ENCODE measurements around the gene STATH.
"Not testable (repeated sequence)": the region's sequence is repeated elsewhere in the genome, so short reads cannot be mapped to it uniquely, and the experiment has no call there.

The STATH gene, protein sequence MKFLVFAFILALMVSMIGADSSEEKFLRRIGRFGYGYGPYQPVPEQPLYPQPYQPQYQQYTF
- total RNA-seq, result 0 reads per million in 2 donors

DNA sequence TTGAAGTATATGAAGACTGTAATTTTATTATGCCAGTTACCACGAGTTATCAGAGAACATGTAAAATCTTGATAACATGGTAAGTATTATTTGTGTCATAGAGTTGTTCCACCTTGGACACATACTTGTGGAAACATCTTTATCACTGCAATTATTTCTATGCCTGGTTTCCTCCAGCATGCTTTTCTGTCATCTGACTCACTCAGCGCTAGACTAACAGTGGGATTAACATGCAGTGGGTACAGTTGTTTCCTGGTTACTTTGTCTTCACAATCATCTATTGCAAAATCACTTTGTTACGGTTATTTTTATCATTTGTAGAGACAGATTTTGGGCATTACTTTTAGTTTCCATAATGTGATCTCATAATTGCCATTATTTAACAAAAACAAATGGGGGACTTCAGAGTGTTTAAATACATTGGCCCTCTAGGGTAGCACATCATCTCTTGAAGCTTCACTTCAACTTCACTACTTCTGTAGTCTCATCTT, at the start of gene STATH:
TSS of gene STATH (plus strand) at position 441 of the 491 bp plus-strand sequence. CDS start 2,472 bp downstream, outside the sequence.
- no peak for DNase-seq

DNA sequence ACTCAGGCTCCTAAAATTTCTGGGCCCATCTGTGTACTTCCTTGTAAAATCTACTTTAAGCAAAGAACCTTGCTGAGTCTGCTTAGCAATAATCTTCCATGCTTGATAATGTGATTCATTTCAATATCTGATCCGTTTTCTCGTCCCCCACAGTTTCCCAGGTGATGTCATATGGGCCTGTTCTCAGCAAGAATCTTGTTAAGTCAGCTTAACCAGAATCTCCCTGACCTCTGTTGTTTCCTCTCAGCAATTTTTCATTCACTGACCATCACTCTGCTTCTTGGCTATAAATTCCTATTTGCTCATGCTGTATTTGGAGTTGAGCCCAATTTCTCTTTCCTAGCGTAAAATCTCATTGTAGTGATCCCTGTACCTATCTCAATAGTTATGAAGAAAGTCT, 44.2 kb upstream of the STATH start:
- DNase-seq, result no peak

DNA sequence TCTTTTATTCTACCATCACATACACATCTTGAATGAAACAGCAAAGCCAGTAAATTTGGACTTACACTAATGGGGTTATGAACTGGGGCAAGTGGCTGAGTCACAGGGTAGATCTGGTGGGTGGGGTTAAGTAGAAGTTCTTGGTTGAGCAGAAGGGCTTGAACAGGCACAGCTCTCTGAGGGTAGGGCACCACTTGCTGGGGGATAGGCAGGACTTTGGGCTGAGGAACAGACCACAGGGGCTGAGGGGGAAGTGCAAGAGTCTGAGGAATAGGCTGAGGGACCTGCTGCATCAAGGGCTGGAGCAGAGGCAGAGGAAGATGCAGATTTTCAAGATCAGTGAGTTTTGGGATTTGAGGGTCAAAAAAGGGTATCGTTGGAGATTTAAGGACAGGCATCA, 38.6 kb upstream of the STATH start:
- no peak for DNase-seq

DNA sequence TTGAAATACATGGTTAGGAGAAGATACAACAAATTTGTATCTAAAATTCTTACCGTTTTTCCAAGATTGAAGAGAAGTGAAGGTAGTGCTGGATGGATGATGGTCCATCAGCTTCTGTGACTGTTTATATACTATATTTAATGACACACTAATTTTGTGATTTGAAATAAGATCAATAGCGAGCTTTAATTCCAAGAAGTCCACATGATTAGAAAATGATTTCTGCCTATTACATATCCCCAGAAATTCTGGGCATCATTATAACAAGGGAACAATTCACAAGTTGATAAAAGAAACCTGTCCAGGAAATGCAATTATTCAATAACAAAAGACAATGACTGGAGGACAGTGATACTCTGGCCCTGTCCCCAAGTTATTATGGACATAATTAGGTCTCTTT, 30.1 kb upstream of the STATH start, which contains the start of gene CSN2:
TSS of gene CSN2 (minus strand) at position 101 of the 400 bp plus-strand sequence. CDS start 4,733 bp downstream, outside the sequence.
- no peak for DNase-seq

DNA sequence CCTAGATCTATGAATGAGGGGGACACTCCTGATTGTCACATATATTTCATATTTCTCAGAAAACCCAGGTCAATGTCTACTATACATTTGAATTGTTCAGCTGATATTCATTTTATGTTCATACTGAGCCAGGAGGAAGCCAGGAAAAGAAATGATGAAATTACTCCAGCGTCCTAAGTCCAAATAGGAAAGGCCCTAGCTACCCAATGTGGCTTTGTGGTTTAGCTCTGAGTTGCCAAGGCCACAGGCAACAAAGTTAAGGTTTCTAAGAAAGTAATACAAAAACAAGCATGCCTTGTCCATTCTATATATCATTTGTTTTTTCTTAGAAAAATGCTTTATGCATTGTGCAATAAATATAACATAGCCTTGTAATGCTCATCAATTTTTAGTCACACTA, 25.7 kb upstream of the STATH start:
- DNase-seq, result no peak

DNA sequence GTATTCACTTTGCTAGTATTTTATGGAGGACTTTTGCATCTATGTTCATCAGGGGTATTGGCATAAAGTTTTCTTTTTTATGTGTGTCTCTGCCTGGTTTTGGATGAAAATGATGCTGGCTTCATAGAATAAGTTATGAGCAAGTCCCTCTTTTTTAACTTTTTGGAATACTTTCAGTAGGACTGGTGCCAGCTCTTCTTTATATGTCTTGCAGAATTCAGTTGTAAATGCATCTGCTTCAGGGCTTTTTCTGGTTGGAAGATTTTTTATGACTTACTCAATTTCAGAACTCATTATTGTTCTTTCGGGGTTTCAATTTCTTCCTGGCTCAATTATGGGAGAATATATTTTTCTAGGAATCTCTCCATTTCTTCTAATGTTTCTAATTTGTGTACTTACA, 21.1 kb upstream of the STATH start:
- DNase-seq, result no peak

DNA sequence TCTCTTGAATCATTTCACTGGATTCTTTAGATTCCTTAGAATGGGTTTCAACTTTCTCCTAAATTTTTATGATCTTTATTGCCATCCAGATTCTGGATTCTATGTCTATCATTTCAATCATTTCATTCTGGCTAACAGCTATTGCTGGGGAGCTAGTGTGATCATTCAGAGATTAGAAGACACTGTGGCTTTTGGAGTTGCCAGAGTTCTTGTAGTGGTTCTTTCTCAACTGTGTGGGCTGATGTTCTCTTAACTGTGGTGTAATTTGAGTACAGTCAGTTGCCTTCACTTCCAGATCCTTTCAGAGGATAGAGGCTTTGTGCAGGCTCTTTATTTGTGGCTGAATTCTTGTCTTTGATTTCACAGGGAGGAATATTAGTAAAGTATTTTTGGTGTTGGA, 18.2 kb upstream of the STATH start:
- no peak for DNase-seq

DNA sequence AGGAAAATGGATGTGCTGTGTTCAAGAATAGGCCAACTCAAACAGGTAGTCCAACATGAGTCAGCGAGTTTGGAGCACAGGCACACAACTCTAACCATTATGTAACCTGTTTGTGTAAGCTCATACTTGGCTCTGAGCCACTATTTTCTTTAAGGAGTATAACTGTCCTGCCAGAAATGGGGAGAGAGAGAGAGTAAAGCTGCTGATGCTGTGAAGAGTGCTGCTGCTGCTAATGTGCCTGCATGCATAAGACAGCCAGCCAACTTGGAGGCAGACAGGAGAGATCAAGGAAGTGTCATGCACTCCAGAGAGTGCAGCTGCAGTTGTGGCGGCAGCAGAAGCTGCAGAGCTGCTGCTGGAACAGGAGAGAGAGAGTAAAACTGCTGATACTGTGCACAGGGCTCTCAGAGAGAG, 11.7 kb upstream of the STATH start:
- no peak for DNase-seq

DNA sequence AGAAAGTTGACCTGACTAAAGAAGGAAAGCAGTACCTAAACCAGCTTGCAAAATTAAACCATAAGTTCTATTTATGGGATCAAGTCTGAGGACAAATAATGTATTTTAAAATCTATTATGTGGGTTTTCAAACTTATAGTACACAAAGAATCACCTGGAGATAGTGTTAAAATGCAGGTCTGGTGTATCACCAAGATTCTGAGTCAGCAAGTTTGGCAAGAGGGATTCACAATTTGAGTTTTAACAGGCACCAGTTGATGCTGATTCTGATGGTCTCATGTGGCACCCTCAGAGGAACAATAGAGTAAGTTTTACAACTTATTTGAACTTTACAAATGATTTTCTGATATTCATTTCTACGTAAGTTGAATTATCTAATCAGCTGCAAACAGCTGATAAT, 9.1 kb upstream of the STATH start:
- DNase-seq, result no peak

DNA sequence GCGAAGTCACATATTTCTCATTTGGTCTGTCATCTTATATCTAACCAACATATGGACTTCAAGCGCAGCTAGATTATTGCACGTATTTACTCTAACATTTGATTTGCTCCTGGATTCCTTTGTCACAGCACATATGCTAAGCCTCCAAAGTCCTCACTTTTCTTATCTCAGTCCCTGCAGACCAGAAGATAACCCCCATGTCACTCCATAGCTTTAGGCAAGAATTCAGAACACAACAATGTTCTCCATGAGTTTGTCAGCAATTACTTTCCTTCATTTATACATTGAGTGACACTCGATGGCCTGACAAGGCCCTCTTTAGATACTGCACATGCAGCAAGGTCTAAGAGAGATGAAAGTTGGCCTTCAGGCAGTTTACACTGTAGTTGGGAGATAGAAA, 4.8 kb upstream of the STATH start:
- DNase-seq, result no peak

DNA sequence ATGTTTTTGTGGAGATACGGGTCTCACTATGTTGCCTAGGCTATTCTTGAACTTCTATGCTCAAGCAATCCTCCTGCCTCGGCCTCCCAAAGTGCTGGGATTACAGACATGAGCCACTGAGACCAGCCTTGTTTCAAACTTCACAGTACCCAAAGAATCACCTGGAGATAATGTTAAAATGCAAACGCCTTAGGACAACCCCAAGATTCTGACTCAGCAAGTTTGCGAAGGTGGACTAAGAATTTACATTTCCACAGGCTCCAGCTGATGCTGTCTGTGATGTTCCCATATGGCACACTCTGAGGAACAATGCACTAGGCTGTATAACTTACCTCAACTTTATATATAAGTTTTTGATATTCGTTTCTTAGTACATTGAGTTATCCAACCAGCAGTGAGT, 984 bp upstream of the STATH start:
- DNase-seq, result no peak

DNA sequence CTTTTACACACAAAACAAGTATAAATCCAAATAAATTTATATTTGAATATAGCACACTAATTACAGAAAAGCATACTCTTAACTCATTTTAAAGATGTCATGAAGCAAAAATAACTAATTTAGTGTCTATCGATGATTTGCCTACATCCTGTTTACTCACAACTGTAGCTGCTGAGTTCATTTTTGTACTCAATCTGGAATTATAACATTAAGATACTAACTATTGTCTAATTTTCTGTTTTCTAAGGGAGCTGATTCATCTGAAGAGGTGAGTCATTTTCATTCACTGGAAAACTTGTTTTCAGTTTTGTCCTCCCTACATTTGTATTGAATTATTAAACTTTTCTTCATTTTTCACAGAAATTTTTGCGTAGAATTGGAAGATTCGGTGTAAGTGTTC, 3.7 kb downstream of the STATH start:
- no peak for DNase-seq

DNA sequence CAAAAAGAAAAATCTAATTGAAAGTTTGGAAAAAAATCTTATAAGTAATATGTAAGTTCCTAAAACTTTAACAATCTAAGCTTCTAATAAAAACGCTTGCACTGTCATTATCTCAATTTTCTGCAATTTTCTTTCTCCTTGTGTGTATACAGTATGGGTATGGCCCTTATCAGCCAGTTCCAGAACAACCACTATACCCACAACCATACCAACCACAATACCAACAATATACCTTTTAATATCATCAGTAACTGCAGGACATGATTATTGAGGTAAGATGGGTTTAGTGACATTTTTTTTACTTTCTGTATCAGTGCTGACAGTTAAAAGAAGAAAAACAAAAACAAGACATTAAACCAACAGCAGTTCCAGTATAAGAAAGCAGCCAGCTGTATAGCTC, 4.9 kb downstream of the STATH start:
- DNase-seq, result no peak

DNA sequence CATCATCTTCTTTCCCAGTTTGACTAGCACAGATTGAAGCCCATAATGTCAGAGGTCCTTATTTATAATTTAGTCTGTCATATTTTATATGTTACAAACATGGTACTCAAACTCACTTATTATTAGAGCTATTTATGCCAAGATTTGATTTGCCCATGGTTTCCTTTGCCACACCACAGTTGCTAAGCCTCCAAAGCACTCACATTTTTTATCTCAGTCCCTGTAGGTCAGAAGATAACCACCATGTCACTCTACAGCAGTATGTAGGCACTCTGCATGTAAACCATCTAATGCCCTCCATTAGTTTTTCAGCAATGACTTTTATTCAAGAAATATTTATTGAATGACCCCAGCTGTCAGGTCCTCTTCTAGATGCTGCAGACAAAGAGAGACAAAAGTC, 6.7 kb downstream of the STATH start:
- no peak for DNase-seq

DNA sequence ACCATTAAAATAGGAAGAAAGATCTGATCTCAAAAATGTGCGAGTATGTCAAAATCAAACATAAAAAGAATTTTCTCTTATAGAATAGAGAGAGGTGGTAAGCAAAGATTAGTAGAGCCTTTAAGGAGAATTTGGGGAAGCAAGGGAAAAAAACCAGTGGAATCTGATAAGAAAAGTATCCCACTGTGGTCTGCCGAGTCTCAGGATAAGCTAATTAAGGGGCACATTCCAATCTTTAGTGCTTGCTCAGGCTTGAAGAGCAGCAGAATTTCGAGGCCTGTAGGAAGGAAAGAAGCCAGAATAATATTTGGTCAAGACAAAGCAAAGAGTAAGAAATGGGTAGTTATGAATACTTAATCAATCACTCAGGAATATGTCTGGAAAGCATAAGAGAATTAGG, 13.0 kb downstream of the STATH start:
- no peak for DNase-seq

DNA sequence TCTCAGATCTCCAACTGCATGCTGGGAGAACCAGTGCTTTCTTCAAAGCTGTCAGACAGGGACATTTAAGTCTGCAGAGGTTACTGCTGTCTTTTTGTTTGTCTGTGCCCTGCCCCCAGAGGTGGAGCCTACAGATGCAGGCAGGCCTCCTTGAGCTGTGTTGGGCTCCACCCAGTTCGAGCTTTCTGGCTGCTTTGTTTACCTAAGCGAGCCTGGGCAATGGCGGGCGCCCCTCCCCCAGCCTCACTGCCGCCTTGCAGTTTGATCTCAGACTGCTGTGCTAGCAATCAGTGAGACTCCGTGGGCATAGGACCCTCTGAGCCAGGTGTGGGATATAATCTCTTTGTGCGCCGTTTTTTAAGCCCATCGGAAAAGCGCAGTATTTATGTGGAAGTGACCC, 23.2 kb downstream of the STATH start:
- not testable (repeated sequence) for DNase-seq

DNA sequence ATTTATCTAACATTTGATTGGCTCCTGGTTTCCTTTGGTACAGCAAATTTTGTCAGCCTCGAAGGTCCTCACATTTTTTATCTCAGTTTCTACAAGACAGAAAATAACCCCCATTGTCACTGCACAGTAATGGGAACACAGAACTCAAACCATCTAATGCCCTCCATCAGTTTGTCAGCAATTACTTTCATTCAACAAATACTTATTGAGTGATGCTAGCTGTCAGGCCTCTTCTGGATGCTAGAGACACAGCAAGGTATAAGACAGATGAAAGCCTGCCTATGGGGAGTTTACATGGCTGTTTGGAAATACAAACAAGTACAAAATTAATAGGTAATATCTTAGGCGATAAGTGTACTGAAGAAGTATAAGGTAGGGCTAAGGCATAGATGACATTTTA, 27.5 kb downstream of the STATH start:
- no peak for DNase-seq

DNA sequence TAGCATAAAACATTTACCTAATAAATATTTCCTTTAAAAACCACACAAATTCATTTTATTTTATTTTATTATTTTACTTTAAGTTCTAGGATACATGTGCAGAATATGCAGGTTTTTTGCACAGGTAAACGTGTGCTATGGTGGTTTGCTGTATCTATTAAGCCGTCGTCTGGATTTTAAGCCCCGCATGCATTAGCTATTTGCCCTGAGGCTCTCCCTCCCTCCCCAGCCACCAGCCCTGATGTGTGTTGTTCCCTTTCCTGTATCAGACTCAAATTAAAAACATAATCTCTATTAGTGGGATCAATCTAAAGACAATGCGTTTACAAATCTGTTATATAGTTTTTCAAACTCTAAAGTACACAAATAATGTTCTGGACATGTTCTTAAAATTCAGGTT, 31.2 kb downstream of the STATH start:
- DNase-seq, result no peak

DNA sequence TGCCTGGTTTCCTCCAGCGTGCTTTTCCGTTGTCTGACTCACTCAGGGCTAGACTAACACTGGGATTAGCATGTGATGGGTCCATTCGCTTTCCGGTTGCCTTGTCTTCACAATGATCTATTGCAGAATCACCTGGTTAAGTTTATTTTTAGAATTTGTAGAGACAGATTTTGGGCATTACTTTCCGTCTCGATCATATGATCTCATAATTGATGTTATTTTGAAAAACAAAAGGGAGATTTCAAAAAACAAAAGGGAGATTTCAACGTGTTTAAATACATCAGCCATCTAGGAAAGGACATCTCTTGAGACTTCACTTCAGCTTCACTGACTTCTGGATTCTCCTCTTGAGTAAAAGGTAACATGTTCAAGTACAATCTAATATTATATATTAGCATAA, 32.4 kb downstream of the STATH start, which contains the start of gene HTN3:
TSS of gene HTN3 (plus strand) at position 301 of the 400 bp plus-strand sequence. CDS start 2,282 bp downstream, outside the sequence.
- DNase-seq, result not testable (repeated sequence)

DNA sequence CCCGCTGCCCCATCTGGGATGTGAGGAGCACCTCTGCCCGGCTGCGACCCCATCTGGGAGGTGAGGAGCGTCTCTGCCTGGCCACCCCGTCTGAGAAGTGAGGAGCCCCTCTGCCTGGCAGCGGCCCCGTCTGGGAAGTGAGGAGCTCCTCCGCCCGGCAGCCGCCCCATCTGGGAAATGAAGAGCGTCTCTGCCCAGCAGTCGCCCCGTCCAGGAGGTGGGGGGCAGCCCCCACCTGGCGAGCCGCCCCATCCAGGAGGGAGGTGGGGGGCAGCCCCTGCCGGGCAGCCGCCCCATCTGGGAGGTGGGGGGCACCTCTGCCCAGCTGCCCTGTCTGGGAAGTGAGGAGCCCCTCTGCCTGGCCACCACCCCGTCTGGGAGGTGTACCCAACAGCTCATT, 41.8 kb downstream of the STATH start:
- DNase-seq, result not testable (repeated sequence)

DNA sequence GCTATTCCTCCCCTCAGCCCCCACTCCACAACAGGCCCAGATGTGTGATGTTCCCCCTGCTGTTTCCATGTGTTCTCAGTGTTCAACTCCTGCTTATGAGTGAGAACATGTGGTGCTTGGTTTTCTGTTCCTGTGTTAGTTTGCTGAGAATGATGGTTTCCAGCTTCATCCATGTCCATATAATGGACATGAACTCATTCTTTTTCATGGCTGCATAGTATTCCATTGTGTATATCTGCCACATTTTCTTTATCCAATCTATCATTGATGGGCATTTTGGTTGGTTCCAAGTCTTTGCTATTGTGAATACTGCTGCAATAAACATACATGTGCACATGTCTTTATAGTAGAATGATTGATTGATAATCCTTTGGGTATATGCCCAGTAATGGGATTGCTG, 44.2 kb downstream of the STATH start:
- not testable (repeated sequence) for DNase-seq

DNA sequence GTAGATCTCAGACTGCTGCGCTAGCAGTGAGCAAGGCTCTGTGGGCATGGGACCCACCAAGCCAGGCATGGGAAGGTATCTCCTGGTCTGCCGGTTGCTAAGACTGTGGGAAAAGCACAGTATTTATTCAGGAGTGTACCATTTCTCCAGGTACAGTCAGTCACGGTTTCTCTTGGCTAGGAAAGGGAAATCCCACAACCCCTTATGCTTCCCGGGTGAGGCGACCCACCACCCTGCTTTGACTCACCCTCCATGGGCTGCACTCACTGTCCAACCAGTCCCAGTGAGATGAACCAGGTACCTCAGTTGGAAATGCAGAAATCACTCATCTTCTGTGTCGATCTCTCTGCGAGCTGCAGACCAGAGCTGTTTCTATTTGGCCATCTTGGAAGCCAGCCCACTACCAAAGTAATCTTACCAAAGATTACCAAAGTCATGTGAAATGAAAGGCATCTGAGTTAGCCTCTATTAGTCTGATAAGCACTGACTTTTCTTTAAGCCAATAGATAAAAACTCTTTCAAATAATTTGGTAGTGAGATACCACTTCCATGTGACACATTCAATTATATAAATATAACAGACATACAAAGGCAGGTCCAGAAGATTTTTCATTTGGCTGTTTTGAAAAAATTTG, 46.0 kb downstream of the STATH start:
- DNase-seq, result no peak

DNA sequence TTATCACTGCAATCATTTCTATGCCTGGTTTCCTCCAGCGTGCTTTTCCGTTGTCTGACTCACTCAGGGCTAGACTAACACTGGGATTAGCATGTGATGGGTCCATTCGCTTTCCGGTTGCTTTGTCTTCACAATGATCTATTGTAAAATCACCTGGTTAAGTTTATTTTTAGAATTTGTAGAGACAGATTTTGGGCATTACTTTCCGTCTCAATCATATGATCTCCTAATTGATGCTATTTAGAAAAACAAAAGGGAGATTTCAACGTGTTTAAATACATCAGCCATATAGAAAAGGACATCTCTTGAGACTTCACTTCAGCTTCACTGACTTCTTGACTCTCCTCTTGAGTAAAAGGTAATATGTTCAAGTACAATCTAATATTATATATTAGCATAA, 54.4 kb downstream of the STATH start, which contains the start of gene HTN1:
TSS of gene HTN1 (plus strand) at position 301 of the 400 bp plus-strand sequence. CDS start 2,639 bp downstream, outside the sequence.
- DNase-seq, result not testable (repeated sequence)

Data from T-helper 9 cell (primary cell).